Smooth muscle cell (in vitro differentiated cells): ENCODE data around the gene MEMO1. TPM values are rescaled to one million over a fixed set of nuclear protein-coding genes. Genes with fewer than 3 reads are reported as not detected.
"Not testable (repeated sequence)": the region's sequence is repeated elsewhere in the genome, so short reads cannot be mapped to it uniquely, and the experiment has no call there.

Experiments
- DNase-seq: peaks from one replicate; lab custom pipeline; 2025; ENCODE audit not compliant: unreplicated experiment; lab: John Stamatoyannopoulos, UW
- H2AFZ ChIP-seq: fragments of 200-600 bp; sonication (generic); 2 replicates; pipeline ENCODE4 v1.6.0; 2016; ENCODE audit warnings: antibody characterized with exemption, low read depth, mild to moderate bottlenecking
- H3F3A ChIP-seq: fragments of 200-600 bp; sonication (generic); 2 replicates; pipeline ENCODE4 v1.6.0; 2017; ENCODE audit warnings: antibody characterized with exemption, low read depth
- H3K27ac ChIP-seq: fragments of 200-600 bp; sonication (generic); 2 replicates; pipeline ENCODE4 v1.5.1; 2016; ENCODE audit warnings: low read depth, mild to moderate bottlenecking
- H3K27me3 ChIP-seq: fragments of 200-600 bp; sonication (generic); 2 replicates; pipeline ENCODE4 v1.6.1; 2016; ENCODE audit warnings: low read depth, mild to moderate bottlenecking
- H3K36me3 ChIP-seq: fragments of 200-600 bp; sonication (generic); 2 replicates; pipeline ENCODE4 v1.5.1; 2016; ENCODE audit warnings: low read depth
- H3K4me1 ChIP-seq: fragments of 200-600 bp; sonication (generic); 2 replicates; pipeline ENCODE4 v1.5.1; 2016; ENCODE audit warnings: low read depth
- H3K4me2 ChIP-seq: fragments of 200-600 bp; sonication (generic); 2 replicates; pipeline ENCODE4 v1.6.0; 2016; ENCODE audit warnings: mild to moderate bottlenecking
- H3K4me3 ChIP-seq: fragments of 200-600 bp; sonication (generic); 2 replicates; pipeline ENCODE4 v1.5.1; 2016; ENCODE audit warnings: mild to moderate bottlenecking
- H3K79me2 ChIP-seq: fragments of 200-600 bp; sonication (generic); 2 replicates; pipeline ENCODE4 v1.6.0; 2016; ENCODE audit warnings: low read depth, mild to moderate bottlenecking
- H3K9ac ChIP-seq: fragments of 200-600 bp; sonication (generic); 2 replicates; pipeline ENCODE4 v1.6.0; 2016; ENCODE audit warnings: low read depth
- H3K9me3 ChIP-seq: fragments of 200-600 bp; sonication (generic); replicated peaks from 2 replicates; pipeline ENCODE4 v1.5.1; 2016; ENCODE audit warnings: low read depth
- H4K20me1 ChIP-seq: fragments of 200-600 bp; sonication (generic); 2 replicates; pipeline ENCODE4 v1.6.0; 2016; ENCODE audit warnings: low read depth
- CTCF ChIP-seq: fragments of 200-600 bp; sonication (generic); IDR thresholded peaks from 2 replicates; pipeline ENCODE4 v1.5.1; 2017; ENCODE audit warnings: borderline replicate concordance, mild to moderate bottlenecking, antibody characterized with exemption; ENCODE audit not compliant: insufficient read depth, poor library complexity, severe bottlenecking
- WGBS: methylation state at CpG from one replicate; pipeline ENCODE4 v1.1.7; 2016; ENCODE audit warnings: low lambda C conversion rate; 5-methylcytosine and 5-hydroxymethylcytosine counted together
- polyA plus RNA-seq: library from polyadenylated mRNA; unstranded; fragments of >200 nt; fragmentation: Nextera tagmentation; extraction: Ambion mirVana; gene quantifications from 2 replicates; pipeline ENCODE4 v1.2.1, GENCODE V29; 2016
- total RNA-seq: library from RNA; depleted of rRNA; stranded (reverse); fragments of >200 nt; gene quantifications from 2 replicates; pipeline ENCODE4 v1.2.3, GENCODE V29; 2014

MEMO1 gene
- total and polyA plus RNA-seq, 2 experiments from 2014 or later, result 32.2 to 33.4 TPM

GRCh38 chr2:31853521-31853920 lies 157.3 kb downstream of the MEMO1 start:
- Histone ChIP-seq H3K9ac (no peak overlapping the region), H3K4me3 (no peak overlapping the region), H3K4me1 (no peaks in the 10 kb centered on the region), H3K36me3 (no peaks in the 10 kb centered on the region), H2AFZ (no peak overlapping the region), H3K27me3 (no peaks in the 10 kb centered on the region), H3F3A (no peaks in the 10 kb centered on the region), H3K4me2 (no peak overlapping the region), H3K9me3 (no peaks in the 10 kb centered on the region), H4K20me1 (no peaks in the 10 kb centered on the region), H3K27ac (no peak overlapping the region), H3K79me2 (no peaks in the 10 kb centered on the region)
- no peak for TF ChIP-seq CTCF
- no peak for DNase-seq

- not testable (repeated sequence) for H3K9me3 ChIP-seq, H3K4me1 ChIP-seq, H3K4me2 ChIP-seq, H3K9ac ChIP-seq, H2AFZ ChIP-seq, H3K4me3 ChIP-seq, H3K27me3 ChIP-seq, DNase-seq, H3K36me3 ChIP-seq, H3K79me2 ChIP-seq, H4K20me1 ChIP-seq, H3F3A ChIP-seq, H3K27ac ChIP-seq
- 99% methylated on average over 4 of the region's 5 CpGs for WGBS
Measured at GRCh38 chr2:31842150-31842549, 168.7 kb downstream of the MEMO1 start.

GRCh38 chr2:31835450-31835849 lies 175.4 kb downstream of the MEMO1 start:
- no peak for TF ChIP-seq CTCF
- no peaks in the 10 kb centered on the region for H3K36me3 ChIP-seq
- no peak overlapping the region for H3K4me2 ChIP-seq
- no peaks in the 10 kb centered on the region for H3K27me3 ChIP-seq
- no peaks in the 10 kb centered on the region for H3K79me2 ChIP-seq
- no peaks in the 10 kb centered on the region for H4K20me1 ChIP-seq
- no peaks in the 10 kb centered on the region for H3K4me1 ChIP-seq
- H2AFZ ChIP-seq, result no peak overlapping the region
- no peak for DNase-seq
- H3F3A ChIP-seq, result no peaks in the 10 kb centered on the region
- H3K27ac ChIP-seq, result no peak overlapping the region
- no peaks in the 10 kb centered on the region for H3K9me3 ChIP-seq
- H3K4me3 ChIP-seq, result no peak overlapping the region
- no peak overlapping the region for H3K9ac ChIP-seq
- WGBS, result 98% methylated on average over 1 of the region's 1 CpG

GRCh38 chr2:31832363-31832762 lies 178.4 kb downstream of the MEMO1 start:
- Histone ChIP-seq H3K36me3 (no peaks in the 10 kb centered on the region), H3F3A (no peaks in the 10 kb centered on the region), H3K4me3 (no peak overlapping the region), H4K20me1 (no peaks in the 10 kb centered on the region), H3K27ac (no peak overlapping the region), H3K9ac (no peak overlapping the region), H3K27me3 (no peaks in the 10 kb centered on the region), H3K79me2 (no peaks in the 10 kb centered on the region), H2AFZ (no peak overlapping the region), H3K4me1 (no peaks in the 10 kb centered on the region), H3K9me3 (no peaks in the 10 kb centered on the region), H3K4me2 (no peak overlapping the region)
- WGBS, result 91% methylated on average over 5 of the region's 5 CpGs
- TF ChIP-seq CTCF, result no peak
- DNase-seq, result no peak
